Transverse colon (tissue), 4 donors: ENCODE results near the gene TLCD3A. TPM values are rescaled to one million over a fixed set of nuclear protein-coding genes. Genes with fewer than 3 reads are reported as not detected.

Experiments used
- DNase-seq: peaks from one replicate; pipeline ENCODE4 v3.0.0-alpha.2; 2019
- H3K27ac ChIP-seq, 4 donors: fragments of 200-600 bp; sonication (generic); 2 replicates each; pipeline ENCODE4 v1.5.1; 2016 to 2018; ENCODE audit warnings: inconsistent platforms in 4 of 4
- H3K27me3 ChIP-seq: fragments of 200-600 bp; sonication (generic); 2 replicates; pipeline ENCODE4 v1.5.1; 2017; ENCODE audit warnings: inconsistent platforms
- H3K36me3 ChIP-seq, 4 donors: fragments of 200-600 bp; sonication (generic); 2 replicates each; pipeline ENCODE4 v1.5.1; 2017 to 2019; ENCODE audit warnings: inconsistent platforms in 4 of 4
- H3K4me1 ChIP-seq, 4 donors: fragments of 200-600 bp; sonication (generic); 2 replicates each; pipeline ENCODE4 v1.5.1; 2017 to 2020; ENCODE audit warnings: inconsistent platforms in 4 of 4
- H3K4me3 ChIP-seq, 4 donors: fragments of 200-600 bp; sonication (generic); 1 replicate in 1 of 4; 2 replicates in 3 of 4; pipeline versions ENCODE4 v1.5.1 to v1.6.1; 2017 to 2019; ENCODE audit warnings: inconsistent platforms in 4 of 4
- H3K9me3 ChIP-seq, 2 donors: fragments of 200-600 bp; sonication (generic); 2 replicates each; pipeline ENCODE4 v1.5.1; 2017 to 2019; ENCODE audit warnings: inconsistent platforms in 2 of 2
- CTCF ChIP-seq, 5 experiments: fragments of 200-600 bp in 3 of 5; fragments of 450-650 bp in 2 of 5; sonication (generic) in 3 of 5; IDR thresholded peaks; 1 replicate in 2 of 5; 2 replicates in 3 of 5; pipeline ENCODE4 v1.5.1; 2016 to 2017; ENCODE audit warnings: antibody characterized with exemption in 5 of 5, inconsistent platforms in 3 of 5, mild to moderate bottlenecking in 2 of 5, moderate library complexity in 1 of 5
- EP300 ChIP-seq: sonication (generic); formaldehyde crosslinking; IDR thresholded peaks from one replicate; pipeline ENCODE4 v1.6.1; 2017; ENCODE audit warnings: antibody characterized with exemption, low read depth
- POLR2A ChIP-seq: fragments of 450-650 bp; IDR thresholded peaks from one replicate; pipeline ENCODE4 v1.6.1; 2016; ENCODE audit warnings: antibody characterized with exemption, mild to moderate bottlenecking, moderate library complexity
- POLR2AphosphoS5 ChIP-seq, 3 donors: sonication (generic); formaldehyde crosslinking; IDR thresholded peaks; one replicate each; pipeline ENCODE4 v1.6.1; 2016; ENCODE audit warnings: antibody characterized with exemption in 3 of 3
- WGBS, 2 donors: methylation state at CpG; one replicate each; pipeline ENCODE4 v1.1.5; 2018; ENCODE audit warnings: low coverage in 1 of 2; 5-methylcytosine and 5-hydroxymethylcytosine counted together
- in situ Hi-C, 4 donors: fragments of 200-750 bp; cut with MboI; loops; one replicate each; pipeline versions ENCODE4 v1.15.0 to v1.15.1; 2017; ENCODE audit warnings: low sequenced_read_pairs in 3 of 4, low pct_ligation_motif_present in 1 of 4, low pct_unique_long_range_greater_than_20kb in 1 of 4
- intact Hi-C: fragments of 100-400 bp; cut with DNase I; formaldehyde crosslinking; loops from one replicate; pipeline ENCODE4 v1.15.1; 2023; ENCODE audit warnings: low total_unique reads
- total RNA-seq, 4 donors: library from RNA; depleted of rRNA; stranded (reverse); fragments of >200 nt; gene quantifications; one replicate each; pipeline ENCODE4 v1.1.0, GENCODE V29; 2016

Gene TLCD3A
- total RNA-seq, 4 donors from 2014 or later, result 3.2 to 6.4 (median 4.1) TPM

- Histone ChIP-seq H3K4me1 (peaks cover 0 to 14% (median 6%) of the 10 kb centered on the region in 4 donors), H3K27me3 (no peaks in the 10 kb centered on the region), H3K36me3 (peaks cover 0 to 17% (median under 1%) of the 10 kb centered on the region in 4 donors), H3K27ac (peak overlapping the region in 1 of 4 donors; percentile 39), H3K9me3 (no peaks in the 10 kb centered on the region), H3K4me3 (no peak overlapping the region)
- in situ Hi-C loops, result no loop called here
- DNase-seq, result peak; percentile 37
- 77 to 88% methylated on average over 10 to 18 of the region's 18 CpGs for whole genome bisulfite sequencing, 2 donors
- TF ChIP-seq CTCF (IDR thresholded peaks at IDR 0.05) (peak in 2 of 5 experiments; percentile 11 to 17), POLR2A (no peak), EP300 (no peak), POLR2AphosphoS5 (IDR thresholded peaks at IDR 0.05) (no peak)
- intact Hi-C loops, result no loop called here
Measured at GRCh38 chr17:688100-688989, 44.1 kb upstream of the TLCD3A start.

GRCh38 chr17:689556-690275 lies 42.7 kb upstream of the TLCD3A start:
- Histone ChIP-seq H3K27ac (no peak overlapping the region), H3K36me3 (peaks cover 0 to 27% (median 6%) of the 10 kb centered on the region in 4 donors), H3K27me3 (no peaks in the 10 kb centered on the region), H3K4me3 (no peak overlapping the region), H3K9me3 (no peaks in the 10 kb centered on the region), H3K4me1 (peaks cover 0 to 7% (median 3%) of the 10 kb centered on the region in 4 donors)
- TF ChIP-seq POLR2A (no peak), EP300 (no peak), CTCF (IDR thresholded peaks at IDR 0.05) (no peak), POLR2AphosphoS5 (IDR thresholded peaks at IDR 0.05) (no peak)
- no peak for DNase-seq
- 84 to 88% methylated on average over 15 to 17 of the region's 17 CpGs for WGBS, 2 donors
- intact Hi-C loops (no loop called here), in situ Hi-C loops (no loop called here)

GRCh38 chr17:690361-690760 lies 42.0 kb upstream of the TLCD3A start:
- H3K4me1 ChIP-seq, result peaks cover 0 to 7% (median 3%) of the 10 kb centered on the region in 4 donors
- WGBS, 2 donors, result 88 to 93% methylated on average over 9 of the region's 9 CpGs
- intact Hi-C loops (no loop called here), in situ Hi-C loops (no loop called here)
- H3K27ac ChIP-seq, result no peak overlapping the region
- TF ChIP-seq POLR2AphosphoS5 (IDR thresholded peaks at IDR 0.05), result no peak
- no peak for TF ChIP-seq EP300
- no peak for TF ChIP-seq CTCF (IDR thresholded peaks at IDR 0.05)
- TF ChIP-seq POLR2A, result no peak
- no peak for DNase-seq
- H3K36me3 ChIP-seq, result peaks cover 0 to 30% (median 7%) of the 10 kb centered on the region in 4 donors
- no peaks in the 10 kb centered on the region for H3K9me3 ChIP-seq
- H3K27me3 ChIP-seq, result no peaks in the 10 kb centered on the region
- H3K4me3 ChIP-seq, result no peak overlapping the region

- DNase-seq, result no peak
- in situ Hi-C loops, result no loop called here
- Histone ChIP-seq H3K27ac (no peak overlapping the region), H3K9me3 (no peaks in the 10 kb centered on the region), H3K36me3 (peaks cover 0 to 33% (median 7%) of the 10 kb centered on the region in 4 donors), H3K4me3 (no peak overlapping the region), H3K27me3 (no peaks in the 10 kb centered on the region), H3K4me1 (peaks cover 0 to 7% (median 3%) of the 10 kb centered on the region in 4 donors)
- intact Hi-C loops, result no loop called here
- whole genome bisulfite sequencing, 2 donors, result 87 to 92% methylated on average over 4 of the region's 4 CpGs
- TF ChIP-seq EP300 (no peak), CTCF (IDR thresholded peaks at IDR 0.05) (no peak), POLR2AphosphoS5 (IDR thresholded peaks at IDR 0.05) (no peak), POLR2A (no peak)
Measured at GRCh38 chr17:691423-691822, 41.0 kb upstream of the TLCD3A start.
